GM12878 (cell line): ENCODE data around the gene ITGA2. TPM values are rescaled to one million over a fixed set of nuclear protein-coding genes. Genes with fewer than 3 reads are reported as not detected.

Experiments used
- ATAC-seq: fragments of 200-7000 bp; cut with Tn5 transposase; 3 replicates; pipeline ENCODE4 v1.9.1; 2020; ENCODE audit warnings: mild to moderate bottlenecking, moderate library complexity
- BruUV-seq: library from RNA; stranded (reverse); fragments of 400-500 nt; replicated peaks from 2 replicates; lab custom pipeline; 2021; lab: Mats Ljungman, UMichigan
- CTCF ChIA-PET: fragments of 300-600 bp; sonication (Branson Sonifier 250); formaldehyde crosslinking; extraction: SDS; loops from one replicate; lab custom pipeline; 2021; ENCODE audit warnings: inconsistent platforms; lab: Yijun Ruan, JAX
- POLR2A ChIA-PET: fragments of 350-600 bp; formaldehyde crosslinking; extraction: SDS; loops from one replicate; lab custom pipeline; 2021; ENCODE audit warnings: inconsistent platforms; lab: Charles Lee
- RAD21 ChIA-PET: fragments of 300-600 bp; sonication (Branson Sonifier 250); formaldehyde crosslinking; loops from one replicate; lab custom pipeline; 2023; ENCODE audit warnings: antibody characterized with exemption; ENCODE audit not compliant: unreplicated experiment; lab: Charles Lee
- SMC1A ChIA-PET: fragments of 300-600 bp; sonication (Branson Sonifier 250); formaldehyde crosslinking; loops from one replicate; lab custom pipeline; 2023; ENCODE audit not compliant: unreplicated experiment, uncharacterized antibody; lab: Charles Lee
- DNase-seq: peaks from one replicate; pipeline ENCODE4 v3.0.0-alpha.2; 2011; ENCODE audit warnings: low read depth, low spot score
- FAIRE-seq: peaks from 3 replicates; lab custom pipeline; 2011; peaks lifted over from hg19 to GRCh38; lab: Jason Lieb, UNC
- H2AFZ ChIP-seq: 2 replicates; pipeline ENCODE4 v1.6.0; 2011; ENCODE audit warnings: low read depth, low read length, control low read depth; ENCODE audit not compliant: control insufficient read depth
- H3K27ac ChIP-seq: 2 replicates; pipeline ENCODE4 v1.5.1; 2011; ENCODE audit warnings: control low read depth; ENCODE audit not compliant: control insufficient read depth, insufficient read depth
- H3K27me3 ChIP-seq, 2 experiments: replicated peaks in 1 of 2; 2 replicates each; pipeline versions ENCODE4 v1.6.0 to v1.6.1; 2011; ENCODE audit warnings: low read length in 1 of 2; ENCODE audit not compliant: control insufficient read depth in 2 of 2, insufficient read depth in 2 of 2
- H3K36me3 ChIP-seq, 2 experiments: 2 replicates each; pipeline ENCODE4 v1.5.1; 2011; ENCODE audit warnings: low read length in 1 of 2; ENCODE audit not compliant: control insufficient read depth in 2 of 2, insufficient read depth in 2 of 2
- H3K4me1 ChIP-seq: 2 replicates; pipeline ENCODE4 v1.6.1; 2011; ENCODE audit warnings: mild to moderate bottlenecking, low read length, moderate library complexity, mixed read lengths; ENCODE audit not compliant: control insufficient read depth, insufficient read depth
- H3K4me2 ChIP-seq: 2 replicates; pipeline ENCODE4 v1.6.0; 2011; ENCODE audit warnings: control low read depth; ENCODE audit not compliant: control insufficient read depth, insufficient read depth
- H3K4me3 ChIP-seq: fragments of 200-600 bp; sonication (generic); 2 replicates; pipeline ENCODE4 v1.5.1; 2016
- H3K79me2 ChIP-seq: 2 replicates; pipeline ENCODE4 v1.6.0; 2011; ENCODE audit warnings: low read length; ENCODE audit not compliant: control insufficient read depth, insufficient read depth
- H3K9ac ChIP-seq: 2 replicates; pipeline ENCODE4 v1.8.0; 2011; ENCODE audit warnings: low read length, control low read depth, mixed read lengths; ENCODE audit not compliant: control insufficient read depth, insufficient read depth
- H3K9me3 ChIP-seq: replicated peaks from 3 replicates; pipeline ENCODE4 v1.5.1; 2011; ENCODE audit warnings: mild to moderate bottlenecking, low read length; ENCODE audit not compliant: control insufficient read depth, insufficient read depth
- H4K20me1 ChIP-seq: 2 replicates; pipeline ENCODE4 v1.6.0; 2011; ENCODE audit not compliant: control insufficient read depth, insufficient read depth
- EED ChIP-seq: sonication (generic); IDR thresholded peaks from 2 replicates; pipeline ENCODE4 v1.6.1; 2016; ENCODE audit warnings: antibody characterized with exemption, low read depth
- FOXK2 ChIP-seq: fragments of 450-650 bp; IDR thresholded peaks from 2 replicates; pipeline ENCODE4 v1.6.1; 2017; ENCODE audit warnings: mild to moderate bottlenecking, moderate library complexity
- HDGF ChIP-seq: fragments of 450-650 bp; IDR thresholded peaks from 2 replicates; pipeline ENCODE4 v1.6.1; 2016; ENCODE audit warnings: antibody characterized with exemption
- NFIC ChIP-seq: IDR thresholded peaks from 2 replicates; pipeline ENCODE4 v1.6.1; 2012; ENCODE audit warnings: low read depth, mild to moderate bottlenecking, inconsistent platforms, low read length, moderate library complexity
- RUNX3 ChIP-seq: IDR thresholded peaks from 2 replicates; pipeline ENCODE4 v1.6.1; 2012; ENCODE audit warnings: low read length, inconsistent platforms
- SIN3A ChIP-seq: IDR thresholded peaks from 2 replicates; pipeline ENCODE4 v1.6.1; 2012; ENCODE audit warnings: low read depth, low read length, improper control_type of control experiment
- SKIL ChIP-seq: fragments of 450-650 bp; IDR thresholded peaks from 2 replicates; pipeline ENCODE4 v1.6.1; 2017; ENCODE audit warnings: mild to moderate bottlenecking, low read depth, inconsistent platforms; ENCODE audit not compliant: poor library complexity, severe bottlenecking
- STAT1 ChIP-seq: fragments of 450-650 bp; conservative IDR thresholded peaks from 2 replicates; pipeline ENCODE4 v1.6.1; 2014; ENCODE audit warnings: antibody characterized with exemption, mild to moderate bottlenecking
- TCF7 ChIP-seq: IDR thresholded peaks from 2 replicates; pipeline ENCODE4 v1.6.1; 2014; ENCODE audit warnings: antibody characterized with exemption, borderline replicate concordance
- ZNF622 ChIP-seq: fragments of 450-650 bp; IDR thresholded peaks from 2 replicates; pipeline ENCODE4 v1.6.1; 2017; ENCODE audit warnings: mild to moderate bottlenecking, inconsistent platforms
- WGBS: methylation state at CpG from one replicate; pipeline ENCODE4 v1.1.6; 2016; ENCODE audit warnings: low lambda C conversion rate; ENCODE audit not compliant: insufficient replicate concordance, insufficient coverage; ENCODE audit errors: missing lambda C conversion rate; 5-methylcytosine and 5-hydroxymethylcytosine counted together
- in situ Hi-C: fragments of 300-500 bp; cut with MboI; formaldehyde crosslinking; loops from 9 replicates; pipeline ENCODE4 v1.14.3; 2018; ENCODE audit warnings: mixed read lengths
- intact Hi-C: fragments of 100-400 bp; cut with micrococcal nuclease; formaldehyde crosslinking; loops from one replicate; pipeline ENCODE4 v1.14.2; 2022; ENCODE audit not compliant: unreplicated experiment
- polyA plus RNA-seq, 11 experiments: library from polyadenylated mRNA; depleted of rRNA in 4 of 11; unstranded in 6 of 11; stranded (reverse) in 5 of 11; fragments of >200 nt; fragmentation: Nextera tagmentation in 4 of 11; fragmentation: Illumina TruSeq in 1 of 11; extraction: Ambion mirVana in 4 of 11; extraction: Trizol in 1 of 11; gene quantifications; 1 replicate in 1 of 11; 2 replicates in 10 of 11; pipeline versions ENCODE4 v1.2.1 to v1.2.3, GENCODE V29; 2011 to 2016; ENCODE audit warnings: inconsistent platforms in 2 of 11, missing spikeins in 2 of 11, low read depth in 1 of 11
- total RNA-seq, 4 experiments: library from RNA; depleted of rRNA in 3 of 4; stranded (reverse); fragments of >200 nt in 3 of 4; fragmentation: Illumina TruSeq in 1 of 4; extraction: Trizol in 1 of 4; gene quantifications; 2 replicates each; pipeline versions ENCODE4 v1.2.1 to v1.2.3, GENCODE V29; 2013 to 2021
- TF ChIP-seq, protein P1 (sequence below): IDR thresholded peaks from 2 replicates; pipeline ENCODE4 v1.6.1; 2012; ENCODE audit warnings: low read depth, low read length, improper control_type of control experiment
- TF ChIP-seq, protein P2 (sequence below): IDR thresholded peaks from 2 replicates; pipeline ENCODE4 v1.6.1; 2011; ENCODE audit warnings: borderline replicate concordance, low read depth, mild to moderate bottlenecking, moderate library complexity, mixed read lengths, low read length; ENCODE audit not compliant: insufficient read depth; ENCODE audit errors: extremely low read length
- TF ChIP-seq, protein P3 (sequence below): fragments of 150-350 bp; IDR thresholded peaks from 2 replicates; pipeline ENCODE4 v1.6.1; 2016; ENCODE audit warnings: low read depth, low read length
- TF ChIP-seq, protein P4 (sequence below): fragments of 450-650 bp; conservative IDR thresholded peaks from 2 replicates; pipeline ENCODE4 v1.6.1; 2017; ENCODE audit warnings: mild to moderate bottlenecking, moderate library complexity

ITGA2 gene
- total and polyA plus RNA-seq, 10 of the 15 experiments (the other 5 are each of a cell fraction or from before 2014, with no cell fraction given), result under 0.01 to 0.13 (median 0.03) TPM; not detected in 6

DNA sequence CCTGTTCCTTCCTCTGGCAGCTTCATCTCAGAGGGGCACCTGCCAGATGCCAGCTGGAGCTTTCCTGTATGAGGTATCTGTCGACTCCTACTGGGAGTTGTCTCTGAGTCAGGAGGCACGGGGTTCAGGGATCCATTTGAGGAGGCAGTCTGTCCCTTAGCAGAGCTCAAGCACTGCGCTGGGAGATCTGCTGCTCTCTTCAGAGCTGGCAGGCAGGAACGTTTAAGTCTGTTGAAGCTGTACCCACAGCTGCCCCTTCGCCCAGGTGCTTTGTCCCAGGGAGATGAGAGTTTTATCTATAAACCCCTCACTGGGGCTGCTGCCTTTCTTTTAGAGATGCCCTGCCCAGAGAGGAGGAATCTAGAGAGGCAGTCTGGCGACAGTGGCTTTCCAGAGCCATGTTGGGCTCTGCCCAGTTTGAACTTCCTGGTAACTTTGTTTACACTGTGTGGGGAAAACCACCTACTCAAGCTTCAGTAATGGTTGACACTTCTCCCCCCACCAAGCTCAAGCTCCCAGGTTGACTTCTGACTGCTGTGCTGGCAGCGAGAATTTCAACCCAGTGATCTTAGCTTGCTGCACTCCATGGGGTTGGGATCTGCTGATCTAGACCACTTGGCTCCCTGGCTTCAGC lies 11.8 kb upstream of the ITGA2 start:
- SMC1A ChIA-PET, result no interaction called here
- POLR2A ChIA-PET, result no interaction called here
- BruUV-seq, result no TSS peak
- no peak overlapping the region for H3K27ac ChIP-seq
- H3K4me3 ChIP-seq, result no peak overlapping the region
- no peaks in the 10 kb centered on the region for H3K27me3 ChIP-seq
- H3K36me3 ChIP-seq, result no peaks in the 10 kb centered on the region
- no peak overlapping the region for H3K9ac ChIP-seq
- intact Hi-C loops, result no loop called here
- no peaks in the 10 kb centered on the region for H3K79me2 ChIP-seq
- H4K20me1 ChIP-seq, result no peaks in the 10 kb centered on the region
- no peak for DNase-seq
- no peaks in the 10 kb centered on the region; the same call in 2 of the 3 replicates for H3K9me3 ChIP-seq
- ATAC-seq, result no peak
- no peak for FAIRE-seq
- in situ Hi-C loops, result no loop called here
- no peak overlapping the region for H2AFZ ChIP-seq
- H3K4me2 ChIP-seq, result no peak overlapping the region
- WGBS, result 7% methylated on average over 7 of the region's 7 CpGs
- no peaks in the 10 kb centered on the region for H3K4me1 ChIP-seq
- RAD21 ChIA-PET, result no interaction called here
- CTCF ChIA-PET, result no interaction called here
- TF ChIP-seq RUNX3, result no peak
- TF ChIP-seq SKIL, result no peak
- no peak for TF ChIP-seq EED
- TF ChIP-seq ZNF622, result no peak
- TF ChIP-seq HDGF, result no peak
- TF ChIP-seq, protein P1, sequence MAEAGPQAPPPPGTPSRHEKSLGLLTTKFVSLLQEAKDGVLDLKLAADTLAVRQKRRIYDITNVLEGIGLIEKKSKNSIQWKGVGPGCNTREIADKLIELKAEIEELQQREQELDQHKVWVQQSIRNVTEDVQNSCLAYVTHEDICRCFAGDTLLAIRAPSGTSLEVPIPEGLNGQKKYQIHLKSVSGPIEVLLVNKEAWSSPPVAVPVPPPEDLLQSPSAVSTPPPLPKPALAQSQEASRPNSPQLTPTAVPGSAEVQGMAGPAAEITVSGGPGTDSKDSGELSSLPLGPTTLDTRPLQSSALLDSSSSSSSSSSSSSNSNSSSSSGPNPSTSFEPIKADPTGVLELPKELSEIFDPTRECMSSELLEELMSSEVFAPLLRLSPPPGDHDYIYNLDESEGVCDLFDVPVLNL, result no peak
- no peak for TF ChIP-seq STAT1
- no peak for TF ChIP-seq NFIC
- TF ChIP-seq, protein P2, sequence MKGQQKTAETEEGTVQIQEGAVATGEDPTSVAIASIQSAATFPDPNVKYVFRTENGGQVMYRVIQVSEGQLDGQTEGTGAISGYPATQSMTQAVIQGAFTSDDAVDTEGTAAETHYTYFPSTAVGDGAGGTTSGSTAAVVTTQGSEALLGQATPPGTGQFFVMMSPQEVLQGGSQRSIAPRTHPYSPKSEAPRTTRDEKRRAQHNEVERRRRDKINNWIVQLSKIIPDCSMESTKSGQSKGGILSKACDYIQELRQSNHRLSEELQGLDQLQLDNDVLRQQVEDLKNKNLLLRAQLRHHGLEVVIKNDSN, result no peak
- TF ChIP-seq, protein P3, sequence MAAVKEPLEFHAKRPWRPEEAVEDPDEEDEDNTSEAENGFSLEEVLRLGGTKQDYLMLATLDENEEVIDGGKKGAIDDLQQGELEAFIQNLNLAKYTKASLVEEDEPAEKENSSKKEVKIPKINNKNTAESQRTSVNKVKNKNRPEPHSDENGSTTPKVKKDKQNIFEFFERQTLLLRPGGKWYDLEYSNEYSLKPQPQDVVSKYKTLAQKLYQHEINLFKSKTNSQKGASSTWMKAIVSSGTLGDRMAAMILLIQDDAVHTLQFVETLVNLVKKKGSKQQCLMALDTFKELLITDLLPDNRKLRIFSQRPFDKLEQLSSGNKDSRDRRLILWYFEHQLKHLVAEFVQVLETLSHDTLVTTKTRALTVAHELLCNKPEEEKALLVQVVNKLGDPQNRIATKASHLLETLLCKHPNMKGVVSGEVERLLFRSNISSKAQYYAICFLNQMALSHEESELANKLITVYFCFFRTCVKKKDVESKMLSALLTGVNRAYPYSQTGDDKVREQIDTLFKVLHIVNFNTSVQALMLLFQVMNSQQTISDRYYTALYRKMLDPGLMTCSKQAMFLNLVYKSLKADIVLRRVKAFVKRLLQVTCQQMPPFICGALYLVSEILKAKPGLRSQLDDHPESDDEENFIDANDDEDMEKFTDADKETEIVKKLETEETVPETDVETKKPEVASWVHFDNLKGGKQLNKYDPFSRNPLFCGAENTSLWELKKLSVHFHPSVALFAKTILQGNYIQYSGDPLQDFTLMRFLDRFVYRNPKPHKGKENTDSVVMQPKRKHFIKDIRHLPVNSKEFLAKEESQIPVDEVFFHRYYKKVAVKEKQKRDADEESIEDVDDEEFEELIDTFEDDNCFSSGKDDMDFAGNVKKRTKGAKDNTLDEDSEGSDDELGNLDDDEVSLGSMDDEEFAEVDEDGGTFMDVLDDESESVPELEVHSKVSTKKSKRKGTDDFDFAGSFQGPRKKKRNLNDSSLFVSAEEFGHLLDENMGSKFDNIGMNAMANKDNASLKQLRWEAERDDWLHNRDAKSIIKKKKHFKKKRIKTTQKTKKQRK, result no peak
- TF ChIP-seq TCF7, result no peak
- TF ChIP-seq FOXK2, result no peak
- no peak for TF ChIP-seq SIN3A
- TF ChIP-seq, protein P4, sequence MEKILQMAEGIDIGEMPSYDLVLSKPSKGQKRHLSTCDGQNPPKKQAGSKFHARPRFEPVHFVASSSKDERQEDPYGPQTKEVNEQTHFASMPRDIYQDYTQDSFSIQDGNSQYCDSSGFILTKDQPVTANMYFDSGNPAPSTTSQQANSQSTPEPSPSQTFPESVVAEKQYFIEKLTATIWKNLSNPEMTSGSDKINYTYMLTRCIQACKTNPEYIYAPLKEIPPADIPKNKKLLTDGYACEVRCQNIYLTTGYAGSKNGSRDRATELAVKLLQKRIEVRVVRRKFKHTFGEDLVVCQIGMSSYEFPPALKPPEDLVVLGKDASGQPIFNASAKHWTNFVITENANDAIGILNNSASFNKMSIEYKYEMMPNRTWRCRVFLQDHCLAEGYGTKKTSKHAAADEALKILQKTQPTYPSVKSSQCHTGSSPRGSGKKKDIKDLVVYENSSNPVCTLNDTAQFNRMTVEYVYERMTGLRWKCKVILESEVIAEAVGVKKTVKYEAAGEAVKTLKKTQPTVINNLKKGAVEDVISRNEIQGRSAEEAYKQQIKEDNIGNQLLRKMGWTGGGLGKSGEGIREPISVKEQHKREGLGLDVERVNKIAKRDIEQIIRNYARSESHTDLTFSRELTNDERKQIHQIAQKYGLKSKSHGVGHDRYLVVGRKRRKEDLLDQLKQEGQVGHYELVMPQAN, result no peak
